A549 (cell line): Measurements from ENCODE around the gene TGM4. TPM values are rescaled to one million over a fixed set of nuclear protein-coding genes. Genes with fewer than 3 reads are reported as not detected.

Experiments
- ATAC-seq, 2 experiments: fragments of 200-7000 bp in 1 of 2; fragments of >200 bp in 1 of 2; cut with Nextera tagmentation in 1 of 2; cut with Tn5 transposase in 1 of 2; 3 replicates each; pipeline versions ENCODE4 v1.8.0 to v1.9.1; 2018 to 2020; ENCODE audit warnings: mild to moderate bottlenecking in 1 of 2, moderate library complexity in 1 of 2
- CTCF ChIA-PET: fragments of 300-600 bp; sonication (Branson Sonifier 250); formaldehyde crosslinking; extraction: SDS; loops from one replicate; lab custom pipeline; 2021; ENCODE audit warnings: antibody characterized with exemption, inconsistent platforms; lab: Yijun Ruan, JAX
- POLR2A ChIA-PET: fragments of 350-600 bp; formaldehyde crosslinking; extraction: SDS; loops from one replicate; lab custom pipeline; 2021; ENCODE audit warnings: antibody characterized with exemption, inconsistent platforms; lab: Yijun Ruan, JAX
- DNase-seq, 2 experiments: peaks; one replicate each; pipeline versions ENCODE4 v3.0.0 to v3.0.0-alpha.2; 2011 to 2016; ENCODE audit warnings: low read depth in 1 of 2, low spot score in 1 of 2
- FAIRE-seq: peaks from 2 replicates; lab custom pipeline; 2011; peaks lifted over from hg19 to GRCh38; lab: Jason Lieb, UNC
- H3K27ac ChIP-seq, 2 experiments: fragments of >200 bp; sonication (Bioruptor Twin); formaldehyde crosslinking; 3 replicates each; pipeline ENCODE4 v1.5.1; 2016 to 2017
- H3K4me1 ChIP-seq: fragments of >200 bp; sonication (Bioruptor Twin); formaldehyde crosslinking; 3 replicates; pipeline ENCODE4 v1.6.1; 2016
- H3K4me2 ChIP-seq: fragments of >200 bp; sonication (Bioruptor Twin); formaldehyde crosslinking; 3 replicates; pipeline ENCODE4 v1.6.1; 2016
- H3K4me3 ChIP-seq: fragments of >200 bp; sonication (Bioruptor Twin); formaldehyde crosslinking; 3 replicates; pipeline ENCODE4 v1.5.1; 2016
- H3K9me3 ChIP-seq: fragments of >200 bp; sonication (Bioruptor Twin); formaldehyde crosslinking; 3 replicates; pipeline ENCODE4 v1.6.1; 2016
- BHLHE40 ChIP-seq: IDR thresholded peaks from 2 replicates; pipeline ENCODE4 v1.6.1; 2012; ENCODE audit warnings: low read depth, low read length, inconsistent platforms
- CBX2 ChIP-seq: fragments of 200-600 bp; sonication (generic); IDR thresholded peaks from 2 replicates; pipeline ENCODE4 v1.6.1; 2016; ENCODE audit warnings: low read depth, mild to moderate bottlenecking, borderline replicate concordance
- CBX8 ChIP-seq: fragments of 200-600 bp; sonication (generic); IDR thresholded peaks from 2 replicates; pipeline ENCODE4 v1.6.1; 2016
- CTCF ChIP-seq: fragments of >200 bp; sonication (Bioruptor Twin); formaldehyde crosslinking; IDR thresholded peaks from 3 replicates; pipeline ENCODE4 v1.5.1; 2016
- ESRRA ChIP-seq: fragments of 150-350 bp; IDR thresholded peaks from 2 replicates; pipeline ENCODE4 v1.6.1; 2014; ENCODE audit warnings: mild to moderate bottlenecking, low read length, borderline replicate concordance
- HOXA7 ChIP-seq: fragments of 250-450 bp; sonication (Bioruptor Pico); IDR thresholded peaks from 2 replicates; pipeline ENCODE4 v1.5.0; 2020; ENCODE audit warnings: mild to moderate bottlenecking, moderate library complexity
- HOXB5 ChIP-seq: fragments of 250-450 bp; sonication (Bioruptor Pico); IDR thresholded peaks from 2 replicates; pipeline ENCODE4 v1.5.0; 2020; ENCODE audit warnings: mild to moderate bottlenecking, moderate library complexity
- JUNB ChIP-seq: fragments of >200 bp; sonication (Bioruptor Twin); formaldehyde crosslinking; IDR thresholded peaks from 2 replicates; pipeline ENCODE4 v1.6.1; 2016
- KDM5A ChIP-seq: fragments of 200-600 bp; sonication (generic); IDR thresholded peaks from 2 replicates; pipeline ENCODE4 v1.6.1; 2016; ENCODE audit warnings: antibody characterized with exemption, mild to moderate bottlenecking
- MYC ChIP-seq: IDR thresholded peaks from 2 replicates; pipeline ENCODE4 v1.6.1; 2012; ENCODE audit warnings: mild to moderate bottlenecking, inconsistent platforms, low read length, improper control_type of control experiment, borderline replicate concordance
- NPAS2 ChIP-seq: fragments of 250-450 bp; sonication (Bioruptor Pico); IDR thresholded peaks from 2 replicates; pipeline ENCODE4 v1.8.0; 2022; ENCODE audit warnings: mild to moderate bottlenecking, moderate library complexity, borderline replicate concordance
- RARB ChIP-seq: fragments of 250-450 bp; sonication (Bioruptor Pico); IDR thresholded peaks from 2 replicates; pipeline ENCODE4 v1.8.0; 2021; ENCODE audit warnings: mild to moderate bottlenecking, moderate library complexity
- RCOR1 ChIP-seq: fragments of 150-350 bp; IDR thresholded peaks from 2 replicates; pipeline ENCODE4 v1.6.1; 2014; ENCODE audit warnings: antibody characterized with exemption, low read length, low read depth
- RNF2 ChIP-seq: fragments of 200-600 bp; sonication (generic); IDR thresholded peaks from 2 replicates; pipeline ENCODE4 v1.6.1; 2016; ENCODE audit warnings: low read depth, mild to moderate bottlenecking, antibody characterized with exemption, moderate library complexity, borderline replicate concordance
- SMC3 ChIP-seq: fragments of >200 bp; sonication (Bioruptor Twin); formaldehyde crosslinking; IDR thresholded peaks from 3 replicates; pipeline ENCODE4 v1.6.1; 2018; ENCODE audit warnings: inconsistent platforms
- ZC3H11A ChIP-seq: fragments of 450-650 bp; IDR thresholded peaks from 2 replicates; pipeline ENCODE4 v1.6.1; 2014; ENCODE audit warnings: antibody characterized with exemption, mild to moderate bottlenecking
- ZSCAN20 ChIP-seq: fragments of 250-450 bp; sonication (Bioruptor Pico); IDR thresholded peaks from 2 replicates; pipeline ENCODE4 v1.8.0; 2022; ENCODE audit warnings: mild to moderate bottlenecking, moderate library complexity
- WGBS: methylation state at CpG from one replicate; pipeline ENCODE4 v1.1.6; 2017; ENCODE audit errors: missing lambda C conversion rate; 5-methylcytosine and 5-hydroxymethylcytosine counted together
- polyA plus RNA-seq, 4 experiments: library from polyadenylated mRNA; depleted of rRNA in 3 of 4; stranded (reverse); fragments of >200 nt; fragmentation: RNase III in 1 of 4; extraction: RNeasy Plus Mini Kit Qiagen cat#74134 plus additional on column Dnase treatment in 1 of 4; gene quantifications; 2 replicates in 3 of 4; 3 replicates in 1 of 4; pipeline ENCODE4 v1.2.3, GENCODE V29; 2011 to 2017
- TF ChIP-seq, protein P1 (sequence below): fragments of 150-350 bp; IDR thresholded peaks from 2 replicates; pipeline ENCODE4 v1.6.1; 2014; ENCODE audit warnings: low read depth, mild to moderate bottlenecking, low read length
- TF ChIP-seq, protein P2 (sequence below): fragments of >200 bp; sonication (Bioruptor Twin); formaldehyde crosslinking; IDR thresholded peaks from 3 replicates; pipeline ENCODE4 v1.6.1; 2016
- TF ChIP-seq, protein P3 (sequence below): fragments of 450-650 bp; IDR thresholded peaks from 2 replicates; pipeline ENCODE4 v1.6.1; 2014; ENCODE audit warnings: antibody characterized with exemption

TGM4 gene
- polyA plus RNA-seq, 2 of the 4 experiments (the other 2 are of a cell fraction), result 0.01 TPM; not detected in 1

- 92% methylated on average over 2 of the region's 2 CpGs for WGBS
- ChIA-PET CTCF (no interaction called here), POLR2A (interaction anchor here (0.6 kb wide), 1 partner anchor 26 kb away, joined by 3 read pairs; the partner anchor contains the start of genes EXOSC7 and ZDHHC3)
- no peaks in the 10 kb centered on the region for H3K4me1 ChIP-seq
- H3K27ac ChIP-seq, result no peak overlapping the region
- TF ChIP-seq ESRRA, result no peak
- no peak for TF ChIP-seq NPAS2 (CRISPR knock-in tag)
- TF ChIP-seq, protein P1, sequence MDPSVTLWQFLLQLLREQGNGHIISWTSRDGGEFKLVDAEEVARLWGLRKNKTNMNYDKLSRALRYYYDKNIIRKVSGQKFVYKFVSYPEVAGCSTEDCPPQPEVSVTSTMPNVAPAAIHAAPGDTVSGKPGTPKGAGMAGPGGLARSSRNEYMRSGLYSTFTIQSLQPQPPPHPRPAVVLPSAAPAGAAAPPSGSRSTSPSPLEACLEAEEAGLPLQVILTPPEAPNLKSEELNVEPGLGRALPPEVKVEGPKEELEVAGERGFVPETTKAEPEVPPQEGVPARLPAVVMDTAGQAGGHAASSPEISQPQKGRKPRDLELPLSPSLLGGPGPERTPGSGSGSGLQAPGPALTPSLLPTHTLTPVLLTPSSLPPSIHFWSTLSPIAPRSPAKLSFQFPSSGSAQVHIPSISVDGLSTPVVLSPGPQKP, result no peak
- no peak for TF ChIP-seq SMC3
- no peak for TF ChIP-seq KDM5A
- TF ChIP-seq CBX8, result no peak
- TF ChIP-seq HOXA7 (CRISPR knock-in tag), result no peak
- TF ChIP-seq BHLHE40, result no peak
- no peak for TF ChIP-seq HOXB5 (CRISPR knock-in tag)
- no peak for TF ChIP-seq JUNB
- no peak for TF ChIP-seq RNF2
- no peak for TF ChIP-seq CBX2
- no peak for TF ChIP-seq ZSCAN20 (CRISPR knock-in tag)
- no peak for TF ChIP-seq ZC3H11A
- TF ChIP-seq RARB (CRISPR knock-in tag), result no peak
- H3K4me2 ChIP-seq, result no peak overlapping the region
- DNase-seq (no peak), ATAC-seq (no peak), FAIRE-seq (no peak)
- H3K4me3 ChIP-seq, result no peak overlapping the region
- H3K9me3 ChIP-seq, result no peaks in the 10 kb centered on the region
These were observed 75.9 kb downstream of the TGM4 start for GRCh38 chr3:44950275-44950734.

DNA sequence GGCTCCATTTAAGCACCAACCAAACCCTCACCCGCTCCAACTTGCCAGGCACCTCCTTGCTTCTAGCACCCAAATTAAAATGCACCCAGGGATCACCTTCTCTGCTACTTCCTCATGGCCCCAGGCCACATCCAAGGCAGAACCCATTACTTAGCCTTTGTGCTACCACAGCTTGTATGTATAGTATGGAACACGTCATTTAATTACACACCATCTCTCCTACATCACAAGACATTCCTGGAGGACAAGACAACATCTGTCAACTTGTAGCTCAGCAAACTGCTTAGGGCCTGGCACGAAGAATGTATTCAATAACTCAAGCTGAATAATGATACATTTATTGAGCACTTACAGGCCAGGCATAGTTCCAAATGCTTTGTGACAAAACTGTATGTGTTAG, 78.3 kb downstream of the TGM4 start:
- ATAC-seq, result no peak

More for the DNA sequence above, 78.3 kb downstream of the TGM4 start:
- Histone ChIP-seq H3K4me1 (no peaks in the 10 kb centered on the region), H3K27ac (no peak overlapping the region), H3K4me2 (no peak overlapping the region)
- 85% methylated on average over 3 of the region's 3 CpGs for WGBS
- no peak for DNase-seq
- CTCF ChIA-PET, result no interaction called here
- TF ChIP-seq, protein P2, sequence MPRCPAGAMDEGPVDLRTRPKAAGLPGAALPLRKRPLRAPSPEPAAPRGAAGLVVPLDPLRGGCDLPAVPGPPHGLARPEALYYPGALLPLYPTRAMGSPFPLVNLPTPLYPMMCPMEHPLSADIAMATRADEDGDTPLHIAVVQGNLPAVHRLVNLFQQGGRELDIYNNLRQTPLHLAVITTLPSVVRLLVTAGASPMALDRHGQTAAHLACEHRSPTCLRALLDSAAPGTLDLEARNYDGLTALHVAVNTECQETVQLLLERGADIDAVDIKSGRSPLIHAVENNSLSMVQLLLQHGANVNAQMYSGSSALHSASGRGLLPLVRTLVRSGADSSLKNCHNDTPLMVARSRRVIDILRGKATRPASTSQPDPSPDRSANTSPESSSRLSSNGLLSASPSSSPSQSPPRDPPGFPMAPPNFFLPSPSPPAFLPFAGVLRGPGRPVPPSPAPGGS, result no peak
- TF ChIP-seq MYC, result no peak
- TF ChIP-seq CTCF, result no peak
- no peak for TF ChIP-seq HOXA7 (CRISPR knock-in tag)
- TF ChIP-seq ZSCAN20 (CRISPR knock-in tag), result no peak
- TF ChIP-seq, protein P3, sequence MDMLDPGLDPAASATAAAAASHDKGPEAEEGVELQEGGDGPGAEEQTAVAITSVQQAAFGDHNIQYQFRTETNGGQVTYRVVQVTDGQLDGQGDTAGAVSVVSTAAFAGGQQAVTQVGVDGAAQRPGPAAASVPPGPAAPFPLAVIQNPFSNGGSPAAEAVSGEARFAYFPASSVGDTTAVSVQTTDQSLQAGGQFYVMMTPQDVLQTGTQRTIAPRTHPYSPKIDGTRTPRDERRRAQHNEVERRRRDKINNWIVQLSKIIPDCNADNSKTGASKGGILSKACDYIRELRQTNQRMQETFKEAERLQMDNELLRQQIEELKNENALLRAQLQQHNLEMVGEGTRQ, result no peak
- no peak for TF ChIP-seq RCOR1
- TF ChIP-seq ESRRA, result no peak
- TF ChIP-seq, all 56 proteins: peak for 0
- no peaks in the 10 kb centered on the region for H3K9me3 ChIP-seq
- POLR2A ChIA-PET, result no interaction called here
- H3K4me3 ChIP-seq, result no peak overlapping the region
- no peak for FAIRE-seq
